Ishikawa (cell line): Measurements from ENCODE around the gene FARSA.

Experiments used
- CEBPB ChIP-seq: IDR thresholded peaks from 2 replicates; pipeline ENCODE4 v1.6.1; 2012
- CREB1 ChIP-seq: IDR thresholded peaks from 2 replicates; pipeline ENCODE4 v1.6.1; 2012; ENCODE audit warnings: low read depth
- EGR1 ChIP-seq: IDR thresholded peaks from 2 replicates; pipeline ENCODE4 v1.6.1; 2012
- EP300 ChIP-seq: IDR thresholded peaks from 2 replicates; pipeline ENCODE4 v1.6.1; 2012; ENCODE audit warnings: borderline replicate concordance
- FOXM1 ChIP-seq: IDR thresholded peaks from 2 replicates; pipeline ENCODE4 v1.6.1; 2012; ENCODE audit warnings: low read depth, borderline replicate concordance
- MAX ChIP-seq: IDR thresholded peaks from 2 replicates; pipeline ENCODE4 v1.6.1; 2012
- NFIC ChIP-seq: IDR thresholded peaks from 2 replicates; pipeline ENCODE4 v1.6.1; 2012
- RAD21 ChIP-seq: IDR thresholded peaks from 2 replicates; pipeline ENCODE4 v1.6.1; 2012; ENCODE audit warnings: low read depth
- REST ChIP-seq: IDR thresholded peaks from 2 replicates; pipeline ENCODE4 v1.6.1; 2012; ENCODE audit warnings: low read depth, mild to moderate bottlenecking
- TAF1 ChIP-seq: IDR thresholded peaks from 2 replicates; pipeline ENCODE4 v1.6.1; 2012; ENCODE audit warnings: low read depth, mild to moderate bottlenecking
- TEAD4 ChIP-seq: IDR thresholded peaks from 2 replicates; pipeline ENCODE4 v1.6.1; 2012
- USF1 ChIP-seq: IDR thresholded peaks from 2 replicates; pipeline ENCODE4 v1.6.1; 2012
- YY1 ChIP-seq: IDR thresholded peaks from 2 replicates; pipeline ENCODE4 v1.6.1; 2012; ENCODE audit warnings: low read depth

- TF ChIP-seq NFIC (no peak), TAF1 (no peak), MAX (no peak), YY1 (no peak), FOXM1 (no peak), EP300 (no peak), REST (no peak), CREB1 (no peak), CEBPB (no peak), EGR1 (no peak), USF1 (no peak), RAD21 (no peak), TEAD4 (no peak)
Observed at GRCh38 chr19:12893582-12893981, 39.9 kb downstream of the FARSA start.
